ENCODE measurements around the gene ITGA8. TPM values are rescaled to one million over a fixed set of nuclear protein-coding genes. Genes with fewer than 3 reads are reported as not detected.
A peak's percentile ranks its signal among the peaks of the same experiment; 100 is the strongest.

Gene ITGA8
- total RNA-seq, 2 donors from 2014 or later: 221 to 227 TPM

DNA sequence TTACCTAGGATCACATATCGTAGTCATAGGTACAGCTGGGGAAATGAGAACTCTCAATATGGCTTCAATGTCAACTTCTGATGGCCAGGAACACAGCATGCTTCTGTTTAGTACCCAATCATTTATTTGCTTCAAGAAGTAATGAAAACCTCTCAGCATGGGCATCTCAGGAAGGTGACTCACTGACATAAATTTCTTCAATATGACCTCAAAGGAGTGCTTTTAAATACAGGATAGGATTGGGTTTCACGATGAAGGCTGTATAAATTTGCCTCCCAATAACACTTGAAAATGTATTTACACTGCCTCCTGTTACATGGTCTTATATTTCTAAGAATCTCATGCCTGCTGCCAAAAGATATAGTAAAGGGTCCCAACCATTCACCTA is 15.1 kb downstream of the ITGA8 start:
- no peak for DNase-seq (ENCODE audit: low spot score)
- intact Hi-C loops (cut with DNase I): no loop called here

DNA sequence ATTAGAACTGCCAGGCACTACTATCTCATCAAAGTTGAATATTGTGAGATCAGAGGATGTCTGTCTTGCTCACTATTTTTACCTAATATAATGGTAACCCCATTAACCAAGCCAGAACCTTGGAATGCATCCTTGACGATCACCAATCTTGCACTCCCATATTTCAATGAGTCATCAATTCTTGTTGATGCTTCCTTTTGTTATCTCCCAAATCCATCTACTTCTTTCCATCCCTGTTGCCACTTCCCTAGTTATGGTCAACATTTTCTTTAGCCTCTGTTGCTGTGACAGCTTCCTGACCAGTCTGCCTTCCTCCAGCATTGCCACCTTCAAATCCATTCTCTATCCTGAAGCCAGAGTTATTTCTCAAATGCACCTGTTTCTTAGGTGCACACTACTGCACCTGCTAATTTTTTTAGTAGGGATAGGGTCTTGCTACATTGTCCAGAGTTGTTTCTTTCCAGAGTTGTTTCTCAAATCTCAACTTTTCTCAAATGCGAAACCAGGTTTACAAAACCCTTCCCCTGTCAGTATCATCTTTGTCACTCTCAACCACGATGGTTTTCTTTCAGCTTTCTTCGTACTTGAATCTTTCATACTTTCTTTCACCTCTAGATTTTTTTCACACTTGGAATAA is 15.7 kb downstream of the ITGA8 start:
- no peak for DNase-seq (ENCODE audit: low spot score)
- intact Hi-C loops (cut with DNase I): no loop called here

GRCh38 chr10:15703151-15703880 is 16.4 kb downstream of the ITGA8 start:
- intact Hi-C loops (cut with DNase I): no loop called here
- DNase-seq (ENCODE audit: low spot score): no peak

DNA sequence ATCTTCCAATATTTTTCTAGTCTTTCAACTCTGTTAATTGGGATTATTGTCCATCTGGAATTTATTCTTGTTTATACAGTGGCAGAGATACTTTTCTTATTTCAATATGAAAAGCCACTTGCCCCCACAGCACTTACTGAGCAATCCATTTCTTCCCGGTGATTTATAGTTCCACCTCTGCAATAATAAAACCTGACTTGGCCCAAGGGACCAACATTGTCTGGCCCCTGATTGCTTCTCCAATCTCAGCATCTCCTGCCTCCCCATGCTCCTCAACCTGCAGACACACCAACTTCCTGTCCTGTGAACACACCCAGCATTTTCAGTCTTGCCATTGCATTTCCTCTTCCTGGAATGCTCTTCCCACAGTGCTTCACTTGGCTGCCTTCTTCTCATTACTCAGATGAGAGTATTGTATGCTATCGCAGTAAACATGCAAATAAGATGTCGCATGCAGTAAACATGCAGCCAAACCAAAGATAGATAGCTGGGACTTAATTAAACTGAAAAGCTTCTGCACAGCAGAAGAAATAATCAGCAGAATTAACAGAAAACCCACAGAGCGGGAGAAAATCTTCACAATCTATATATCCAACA is 19.5 kb downstream of the ITGA8 start:
- intact Hi-C loops (cut with DNase I): no loop called here

DNA sequence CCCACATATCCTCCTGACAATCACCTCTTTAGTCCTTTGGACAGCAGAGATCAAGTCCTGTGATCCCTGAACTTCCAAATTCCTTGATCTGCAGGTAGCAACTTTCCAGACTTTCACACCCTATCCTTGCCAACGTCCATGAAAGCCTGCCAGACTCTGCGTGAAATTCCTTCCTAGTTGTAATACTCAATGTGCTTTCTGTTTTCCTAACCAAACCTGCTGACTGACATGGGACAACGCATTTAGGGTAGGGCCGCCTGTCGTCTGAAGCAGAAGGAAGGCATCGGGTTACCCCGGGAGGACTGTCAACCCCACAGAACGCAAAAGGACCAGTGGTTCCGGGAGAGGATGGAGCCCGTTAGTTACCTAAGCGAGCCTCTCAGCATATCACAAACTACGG is 23.9 kb downstream of the ITGA8 start:
- intact Hi-C loops (cut with DNase I): no loop called here
- no peak for DNase-seq (ENCODE audit: low spot score)

More for the DNA sequence above, 19.5 kb downstream of the ITGA8 start:
- DNase-seq (ENCODE audit: low spot score): no peak

DNA sequence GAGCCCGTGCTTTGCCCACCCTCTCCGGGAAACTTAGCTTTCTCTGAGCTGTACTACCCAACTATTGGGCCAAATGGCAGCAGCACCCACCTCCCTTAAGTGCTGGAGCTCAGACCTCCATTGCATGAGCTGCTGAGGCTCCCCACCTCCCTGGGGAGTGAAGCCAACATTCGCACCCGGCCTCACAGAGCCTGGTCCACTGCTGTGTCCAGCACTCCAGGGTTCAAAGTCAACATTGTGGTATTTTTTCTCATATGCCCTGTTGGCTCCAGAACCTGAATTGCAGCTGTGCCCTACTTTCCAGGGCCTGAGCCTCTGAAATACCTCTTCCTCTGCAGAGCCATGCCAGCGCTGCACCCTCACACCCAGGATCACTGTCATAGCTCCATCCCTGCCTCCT is 29.7 kb downstream of the ITGA8 start:
- intact Hi-C loops (cut with DNase I): no loop called here
- no peak for DNase-seq (ENCODE audit: low spot score)

DNA sequence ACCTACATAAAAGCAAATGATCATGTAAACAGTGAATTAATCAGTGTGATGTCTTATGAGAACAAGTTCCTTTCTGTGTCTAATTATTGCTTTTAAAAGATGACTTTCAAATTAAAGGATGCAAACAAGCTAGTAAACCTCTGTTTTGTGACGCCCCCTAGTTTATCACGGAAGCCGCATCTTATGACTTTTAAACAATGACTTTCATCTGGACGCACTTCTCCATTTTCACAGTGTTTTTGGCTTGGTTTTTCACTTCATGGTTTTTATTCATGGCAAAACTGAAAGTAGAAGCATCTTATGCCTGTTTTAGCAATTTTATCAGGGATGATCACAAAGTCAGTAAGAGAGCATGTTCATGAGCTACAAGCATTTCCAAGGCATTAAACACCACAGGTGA is 35.0 kb downstream of the ITGA8 start:
- intact Hi-C loops (cut with DNase I): no loop called here
- no peak for DNase-seq (ENCODE audit: low spot score)

GRCh38 chr10:15681076-15681475 is 38.6 kb downstream of the ITGA8 start:
- DNase-seq (ENCODE audit: low spot score): no peak
- intact Hi-C loops (cut with DNase I): no loop called here

DNA sequence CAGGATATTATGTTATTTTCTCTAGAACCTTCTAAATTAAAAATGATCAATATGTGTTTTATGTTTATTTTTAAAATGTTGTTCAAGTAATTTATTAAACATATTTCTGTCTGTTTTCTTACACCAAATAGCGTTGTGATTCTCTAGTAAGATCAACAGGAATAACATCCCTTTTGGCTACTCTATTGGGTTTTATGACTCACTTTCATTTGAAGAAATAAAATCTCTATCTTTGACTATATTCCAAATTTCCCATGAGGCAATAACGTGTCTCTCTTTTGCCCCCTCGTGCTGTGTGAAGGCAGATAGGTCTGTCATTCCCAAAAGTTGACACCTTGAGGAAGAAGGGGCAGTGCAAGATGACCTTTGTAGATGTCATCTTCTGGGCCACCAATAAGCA is 40.9 kb downstream of the ITGA8 start:
- intact Hi-C loops (cut with DNase I): no loop called here
- no peak for DNase-seq (ENCODE audit: low spot score)

- DNase-seq (ENCODE audit: low spot score): no peak
- intact Hi-C loops (cut with DNase I): no loop called here
These were observed 47.3 kb downstream of the ITGA8 start for GRCh38 chr10:15672469-15672868.

- DNase-seq (ENCODE audit: low spot score): no peak
- intact Hi-C loops (cut with DNase I): loop anchor here in 1 of 2 donors (2.0 kb wide), 1 partner anchor 70 kb away; no protein-coding TSS in a partner anchor
These were observed 48.8 kb downstream of the ITGA8 start for GRCh38 chr10:15670880-15671279.

GRCh38 chr10:15661574-15661973 is 58.1 kb downstream of the ITGA8 start:
- intact Hi-C loops (cut with DNase I): no loop called here
- no peak for DNase-seq (ENCODE audit: low spot score)

GRCh38 chr10:15660990-15661389 is 58.7 kb downstream of the ITGA8 start:
- DNase-seq (ENCODE audit: low spot score): no peak
- intact Hi-C loops (cut with DNase I): no loop called here

GRCh38 chr10:15658069-15658702 is 61.5 kb downstream of the ITGA8 start:
- intact Hi-C loops (cut with DNase I): no loop called here
- no peak for DNase-seq (ENCODE audit: low spot score)

DNA sequence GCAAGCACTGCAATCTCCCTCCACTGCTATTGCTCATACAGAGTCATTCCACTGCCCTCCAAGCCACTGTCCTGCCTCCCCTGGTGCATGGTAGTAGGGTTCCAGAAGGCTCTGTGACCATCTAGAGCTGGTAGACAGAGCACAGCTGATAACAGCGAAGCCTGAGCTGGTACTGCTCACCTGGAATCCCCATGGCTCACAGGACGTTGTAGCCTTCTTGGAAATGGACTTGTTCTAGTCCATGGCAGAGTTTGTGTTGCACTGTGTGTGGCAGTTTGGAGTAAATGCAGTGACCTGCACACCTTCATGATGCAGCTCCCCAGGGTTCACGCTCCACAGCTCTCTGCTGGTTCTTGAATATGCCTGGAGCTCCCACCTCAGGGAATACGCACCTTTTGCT is 67.0 kb downstream of the ITGA8 start:
- intact Hi-C loops (cut with DNase I): no loop called here
- DNase-seq (ENCODE audit: low spot score): peak; percentile 59

- intact Hi-C loops (cut with DNase I): no loop called here
These were observed 67.6 kb downstream of the ITGA8 start for GRCh38 chr10:15652117-15652516.

DNA sequence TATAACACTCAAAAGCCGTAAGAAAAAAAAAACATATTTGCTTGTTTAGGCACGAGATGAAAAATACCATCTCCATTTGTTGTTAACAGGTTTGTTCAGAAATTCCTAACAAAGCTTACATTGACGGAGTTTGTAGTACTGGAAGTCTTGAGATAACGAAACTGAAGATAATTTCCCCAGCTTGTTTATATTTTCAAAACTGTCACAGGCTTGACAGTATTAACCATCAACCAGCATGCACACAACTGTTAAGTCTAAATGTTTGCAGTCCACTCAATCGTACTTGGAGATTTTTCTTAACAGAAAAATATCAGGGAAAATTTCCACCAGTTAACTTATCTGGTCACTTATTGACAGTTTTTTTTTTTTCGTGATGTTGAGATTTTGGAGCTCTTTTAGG is 68.5 kb downstream of the ITGA8 start:
- intact Hi-C loops (cut with DNase I): no loop called here
- no peak for DNase-seq (ENCODE audit: low spot score)

More at GRCh38 chr10:15652117-15652516, 67.6 kb downstream of the ITGA8 start:
- no peak for DNase-seq (ENCODE audit: low spot score)

DNA sequence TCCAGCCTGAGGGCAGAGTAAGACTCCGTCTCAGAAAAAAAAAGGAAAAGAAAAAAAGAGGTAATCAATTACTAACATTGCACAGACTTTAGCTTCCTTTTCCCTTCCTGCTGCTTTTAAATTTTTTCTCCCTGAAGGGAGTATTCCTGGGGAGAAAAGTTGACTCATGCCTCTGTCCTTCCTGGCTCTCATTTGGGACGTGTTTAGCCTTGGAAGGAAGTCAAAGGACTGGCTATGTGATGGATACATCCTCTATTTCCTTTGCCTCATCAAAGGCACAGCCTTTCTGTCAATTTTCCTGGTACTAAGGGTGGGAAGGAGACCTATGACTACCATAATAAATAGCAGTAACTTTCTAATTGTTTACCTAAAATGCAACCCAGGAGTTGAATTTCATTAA is 77.6 kb downstream of the ITGA8 start:
- intact Hi-C loops (cut with DNase I): no loop called here
- DNase-seq (ENCODE audit: low spot score): no peak

GRCh38 chr10:15640536-15641085 is 79.1 kb downstream of the ITGA8 start:
- DNase-seq (ENCODE audit: low spot score): no peak
- intact Hi-C loops (cut with DNase I): no loop called here

- intact Hi-C loops (cut with DNase I): no loop called here
- DNase-seq (ENCODE audit: low spot score): no peak
These were observed 83.3 kb downstream of the ITGA8 start for GRCh38 chr10:15636446-15636845.

All from posterior vena cava (tissue), 2 donors.